Measurements from ENCODE around the gene ALDH1L2.

GRCh38 chr12:105085501-105085900 lies 1.2 kb upstream of the ALDH1L2 start:
- TF ChIP-seq POLR2A (IDR thresholded peaks at IDR 0.05) (no peak), POLR2AphosphoS5 (IDR thresholded peaks at IDR 0.05; ENCODE audit: insufficient read depth in 1 of 2, low read depth in 1 of 2) (no peak)

All from vagina (tissue), 2 donors.